ENCODE results near the gene EMC9.

EMC9 gene

DNA sequence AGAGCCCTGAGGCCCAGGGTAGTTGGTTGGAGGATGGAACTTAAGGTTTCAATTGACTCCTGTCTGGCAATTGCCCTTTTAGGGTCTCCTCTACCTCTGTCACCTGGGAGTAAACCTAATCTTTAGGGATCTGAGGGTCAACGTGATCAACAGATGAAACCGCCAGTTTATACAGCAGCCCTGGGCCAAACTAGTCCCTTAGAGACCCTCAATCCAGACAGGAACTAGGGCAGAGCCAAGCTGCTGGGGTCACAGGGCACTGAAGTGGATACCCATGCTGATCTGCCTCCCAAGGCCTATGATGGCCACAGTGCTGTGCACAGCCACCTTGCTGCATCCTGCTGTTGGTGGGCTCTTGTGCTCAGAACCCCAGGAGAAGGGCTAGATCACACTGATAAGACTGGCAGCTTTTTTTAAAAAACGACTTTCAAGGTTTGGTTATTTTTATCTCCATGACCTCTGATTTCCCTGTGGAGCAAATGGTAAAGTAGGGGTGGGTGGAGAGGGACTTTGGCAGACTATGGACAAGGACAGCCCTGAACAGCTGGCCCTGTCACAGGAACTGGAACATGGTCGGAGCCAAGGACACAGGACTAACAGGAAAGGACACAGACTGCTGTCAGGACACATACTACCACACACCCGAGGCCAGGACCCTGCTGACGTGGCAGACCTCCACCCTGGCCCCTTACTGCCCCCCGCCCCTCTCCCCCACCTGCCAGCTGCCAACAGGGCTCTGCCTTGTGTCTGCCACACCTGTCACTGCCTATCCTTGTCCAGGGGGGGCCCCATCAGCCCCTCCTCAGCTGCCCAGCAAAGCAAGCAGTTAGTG, 10.5 kb downstream of the EMC9 start:
- no peak for DNase-seq

DNA sequence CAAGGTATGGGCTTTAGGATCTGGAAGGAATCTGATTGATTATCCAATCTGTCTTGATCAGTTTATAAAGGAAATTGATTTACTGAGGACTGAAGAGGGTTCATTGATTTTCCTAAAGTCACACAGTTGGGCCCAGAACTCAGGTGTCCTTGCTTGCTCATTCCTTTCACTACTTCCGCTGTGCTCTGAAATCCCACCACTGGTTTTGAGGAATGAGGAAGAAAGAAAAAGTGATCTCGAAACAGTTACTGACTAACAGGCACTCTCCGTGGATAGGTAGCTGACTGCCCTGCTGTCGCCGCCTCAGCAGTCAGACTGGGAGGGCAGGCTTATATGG, 11.0 kb downstream of the EMC9 start, which contains the start of gene FITM1:
TSS of gene FITM1 (plus strand) at position 280 of the 337 bp plus-strand sequence. CDS start 905 bp downstream, outside the sequence.
- DNase-seq, result no peak

DNA sequence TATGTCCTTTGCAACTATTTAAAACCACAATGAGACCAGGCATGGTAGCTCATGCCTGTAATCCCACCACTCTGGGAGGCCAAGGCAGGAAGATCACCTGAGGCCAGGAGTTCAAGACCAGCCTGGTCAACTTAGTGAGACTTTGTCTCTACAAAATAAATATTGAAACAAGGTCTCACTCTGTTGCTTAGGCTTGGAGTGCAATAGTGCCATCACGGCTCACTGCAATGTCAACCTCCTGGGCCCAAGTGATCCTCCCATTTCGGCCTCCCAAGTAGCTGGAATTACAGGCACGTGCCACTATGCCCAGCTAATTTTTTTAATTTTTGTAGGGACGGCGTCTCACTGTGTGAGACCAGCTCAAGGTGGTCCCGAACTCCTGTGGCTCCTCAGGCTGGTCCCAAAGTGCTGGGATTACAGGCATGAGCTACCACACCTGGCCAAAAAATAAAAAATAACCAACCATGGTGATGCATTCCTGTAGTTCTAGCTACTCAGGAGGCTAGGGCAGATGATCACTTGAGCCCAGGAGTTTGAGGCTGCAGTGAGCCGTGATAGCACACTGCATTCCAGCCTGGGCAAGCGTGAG, 11.9 kb downstream of the EMC9 start:
- no peak for DNase-seq

DNA sequence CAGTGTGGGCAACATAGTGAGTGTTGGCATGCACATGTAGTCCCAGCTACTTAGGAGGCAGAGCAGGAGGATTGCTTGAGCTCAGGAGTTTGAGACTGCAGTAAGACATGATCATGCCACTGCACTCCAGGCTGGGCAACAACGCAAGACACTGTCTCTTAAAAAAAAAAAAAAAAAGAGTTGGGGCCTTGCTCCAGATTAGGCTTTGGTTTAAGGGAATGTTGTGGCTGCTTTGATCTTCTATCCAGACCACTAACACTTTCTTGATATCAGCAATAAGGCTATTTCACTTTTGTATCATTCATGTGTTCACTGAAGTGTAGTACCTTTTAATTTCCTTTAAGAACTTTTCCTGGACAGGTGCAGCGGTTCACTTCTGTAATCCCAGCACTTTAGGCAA, 13.7 kb downstream of the EMC9 start:
- no peak for DNase-seq

DNA sequence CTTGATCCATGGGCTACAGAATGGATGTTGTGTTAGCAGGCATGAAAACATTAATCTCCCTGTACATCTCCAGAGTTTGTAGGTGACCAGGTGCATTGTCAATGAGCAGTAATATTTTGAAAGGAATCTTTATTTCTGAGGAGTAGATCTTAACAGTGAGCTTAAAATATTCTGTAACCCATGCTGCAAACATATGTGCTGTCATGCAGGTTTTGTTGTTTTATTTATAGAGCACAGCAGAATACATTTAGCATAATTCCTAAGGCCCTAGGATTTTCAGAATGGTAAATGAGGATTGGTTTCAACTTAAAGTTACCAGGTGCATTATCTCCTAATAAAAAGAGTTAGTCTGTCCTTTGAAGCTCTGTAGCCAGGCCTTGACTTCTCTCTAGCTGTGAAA, 14.5 kb downstream of the EMC9 start:
- DNase-seq, result no peak

DNA sequence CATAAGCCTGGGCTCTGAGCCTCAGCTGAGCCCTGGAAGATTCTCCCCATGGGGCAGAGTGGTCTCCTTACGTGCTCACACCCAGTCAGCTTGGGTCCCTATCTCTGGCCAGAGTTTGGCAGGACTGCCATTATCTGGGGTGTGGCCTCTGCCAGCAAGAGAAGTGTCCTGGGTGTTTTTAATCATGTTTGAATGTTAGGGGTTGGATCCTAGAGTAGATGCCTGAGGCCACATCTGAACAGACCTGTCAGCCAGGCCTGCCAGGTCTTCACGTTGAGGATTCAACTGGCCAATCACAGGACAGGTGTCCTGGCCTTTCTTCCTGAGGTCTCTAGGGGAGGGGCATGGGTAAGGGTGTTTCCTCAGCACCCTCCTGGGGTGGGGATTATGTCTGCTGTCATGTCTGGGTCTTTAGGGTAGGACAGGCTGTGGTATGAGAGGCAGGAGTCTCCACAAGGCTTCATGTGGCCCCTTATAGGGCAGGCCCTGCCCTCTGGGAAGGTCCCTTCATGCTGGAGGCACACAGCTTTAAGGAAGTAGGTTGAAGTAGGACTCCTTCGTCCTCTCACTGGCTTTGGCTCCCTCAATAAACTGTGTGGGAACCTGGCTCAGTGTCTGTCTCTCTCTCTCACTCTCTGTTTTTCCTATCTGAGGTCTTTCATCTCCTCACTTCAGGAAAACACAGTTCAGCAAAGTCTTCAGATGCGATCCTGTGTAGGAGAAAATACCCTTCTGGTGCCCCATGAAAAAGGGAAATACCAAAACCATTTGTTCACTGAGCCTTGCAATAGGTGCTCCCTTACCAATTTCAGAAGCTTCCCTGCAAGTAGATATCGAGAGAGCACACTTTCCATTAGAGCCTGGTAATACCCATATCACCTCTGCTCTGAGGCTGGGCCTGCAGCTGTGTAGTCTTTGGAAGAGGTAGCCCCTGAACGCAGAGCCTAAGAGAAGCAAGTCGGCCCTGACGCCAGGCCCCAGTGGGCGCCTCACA, 17.7 kb downstream of the EMC9 start:
- no peak for DNase-seq

DNA sequence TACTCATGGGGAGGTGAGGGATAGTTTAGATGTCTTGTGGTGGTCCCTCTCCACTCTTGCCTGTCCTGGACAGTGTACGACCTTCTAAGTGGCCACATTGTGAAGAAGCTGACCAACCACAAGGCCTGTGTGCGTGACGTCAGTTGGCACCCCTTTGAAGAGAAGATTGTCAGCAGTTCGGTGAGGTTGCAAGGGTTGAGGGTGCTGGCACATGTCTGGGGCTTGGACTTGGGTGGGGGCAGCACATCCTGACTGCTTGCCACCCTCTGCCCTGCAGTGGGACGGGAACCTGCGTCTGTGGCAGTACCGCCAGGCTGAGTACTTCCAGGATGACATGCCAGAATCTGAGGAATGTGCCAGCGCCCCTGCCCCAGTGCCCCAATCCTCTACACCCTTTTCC, 18.5 kb downstream of the EMC9 start:
- no peak for DNase-seq

DNA sequence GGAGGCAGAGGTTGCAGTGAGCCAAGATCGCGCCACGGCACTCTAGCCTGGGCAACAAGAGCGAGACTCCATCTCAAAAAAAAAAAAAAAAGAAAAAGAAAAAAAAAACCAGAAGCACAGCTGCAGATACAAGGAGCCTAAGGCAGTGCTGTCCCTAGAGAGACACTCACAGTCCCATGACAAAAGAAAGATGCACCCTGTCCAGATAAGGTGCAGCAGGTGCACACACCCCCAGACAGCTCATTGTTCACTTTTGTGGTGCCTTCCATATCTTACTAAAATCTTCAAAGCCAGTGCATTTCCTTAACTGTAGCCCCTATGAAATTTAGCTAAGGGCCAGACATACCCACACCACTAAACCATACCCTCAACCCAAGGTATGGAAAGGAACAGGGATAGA, 19.0 kb downstream of the EMC9 start:
- DNase-seq, result no peak

DNA sequence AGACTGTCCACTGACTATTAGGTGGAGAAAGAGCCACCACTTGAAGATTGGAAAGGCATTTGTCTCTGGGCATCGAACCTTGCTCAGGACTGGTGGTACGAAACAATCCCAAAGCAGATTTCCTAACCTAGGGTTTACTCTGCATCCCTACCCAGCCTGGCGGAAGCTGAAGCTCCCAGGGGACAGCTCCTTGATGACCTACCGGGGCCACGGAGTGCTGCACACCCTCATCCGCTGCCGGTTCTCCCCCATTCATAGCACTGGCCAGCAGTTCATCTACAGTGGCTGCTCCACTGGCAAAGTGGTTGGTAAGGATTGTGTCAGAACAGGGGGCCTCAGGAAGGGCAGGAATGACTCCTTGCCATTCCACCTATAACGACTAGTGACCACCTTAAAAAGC, 20.2 kb downstream of the EMC9 start:
- no peak for DNase-seq

DNA sequence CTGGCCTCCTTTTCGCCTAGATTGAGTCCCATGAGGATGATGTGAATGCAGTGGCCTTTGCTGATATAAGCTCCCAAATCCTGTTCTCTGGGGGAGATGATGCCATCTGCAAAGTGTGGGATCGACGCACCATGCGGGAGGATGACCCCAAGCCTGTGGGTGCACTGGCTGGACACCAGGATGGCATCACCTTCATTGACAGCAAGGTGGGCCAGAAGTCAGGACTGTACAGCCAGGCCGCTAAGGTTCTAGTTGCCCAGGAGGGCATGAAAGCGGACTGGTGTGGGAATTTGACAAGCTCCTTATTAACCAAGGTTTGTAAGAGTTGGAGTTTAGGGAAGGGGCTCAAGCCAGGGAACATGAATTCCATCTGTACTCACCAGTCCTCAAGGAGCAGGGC, 21.7 kb downstream of the EMC9 start:
- DNase-seq, result no peak

DNA sequence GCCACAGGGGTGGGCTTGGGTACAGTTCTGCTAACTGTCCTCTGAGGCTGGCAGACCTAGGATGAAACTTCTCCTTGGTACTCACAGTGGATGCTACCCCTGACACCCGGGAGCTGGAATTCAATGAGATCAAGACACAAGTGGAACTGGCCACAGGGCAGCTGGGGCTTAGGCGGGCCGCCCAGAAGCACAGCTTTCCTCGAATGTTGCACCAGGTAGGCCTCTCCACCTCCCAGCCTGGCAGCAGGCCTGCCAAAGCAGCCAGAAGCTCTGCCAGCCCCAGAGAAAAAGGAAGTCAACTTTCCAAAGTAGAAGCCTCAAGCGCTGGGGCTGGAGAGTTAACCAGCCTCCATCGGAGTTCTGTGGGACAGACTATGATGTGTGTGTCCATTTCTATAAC, 24.2 kb downstream of the EMC9 start:
- DNase-seq, result no peak

DNA sequence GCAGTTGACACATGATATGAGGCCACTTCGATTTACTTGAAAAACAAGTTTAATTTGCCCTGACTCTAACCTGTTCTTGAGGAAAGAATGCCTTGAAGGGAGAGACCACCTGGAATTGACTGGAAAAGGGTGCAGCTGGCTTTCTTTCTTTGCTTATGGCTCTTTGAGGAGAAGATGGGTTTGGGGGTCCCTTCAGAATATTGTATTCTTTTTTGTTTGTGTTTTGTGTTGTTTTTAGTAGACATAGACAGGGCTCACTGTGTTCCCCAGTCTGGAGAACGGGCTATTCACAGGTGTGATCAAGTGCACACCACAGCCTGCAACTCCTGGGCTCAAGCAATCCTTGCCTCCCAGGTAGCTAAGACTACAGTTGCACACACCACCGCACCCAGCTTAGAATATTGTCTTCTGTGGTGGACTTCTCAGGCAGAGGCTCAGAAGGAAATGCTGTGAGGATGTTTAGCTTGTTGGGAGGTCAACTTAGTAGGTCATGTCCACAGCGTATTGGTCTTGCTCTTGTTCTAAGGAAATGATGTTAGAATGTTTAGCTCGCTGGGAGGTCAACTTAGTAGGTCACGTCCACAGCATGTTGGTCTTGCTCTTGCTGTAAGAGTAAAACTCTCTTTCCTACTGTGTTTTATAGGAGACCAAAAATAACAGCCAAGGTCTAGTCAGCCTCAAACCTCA, 25.1 kb downstream of the EMC9 start:
- DNase-seq, result no peak

DNA sequence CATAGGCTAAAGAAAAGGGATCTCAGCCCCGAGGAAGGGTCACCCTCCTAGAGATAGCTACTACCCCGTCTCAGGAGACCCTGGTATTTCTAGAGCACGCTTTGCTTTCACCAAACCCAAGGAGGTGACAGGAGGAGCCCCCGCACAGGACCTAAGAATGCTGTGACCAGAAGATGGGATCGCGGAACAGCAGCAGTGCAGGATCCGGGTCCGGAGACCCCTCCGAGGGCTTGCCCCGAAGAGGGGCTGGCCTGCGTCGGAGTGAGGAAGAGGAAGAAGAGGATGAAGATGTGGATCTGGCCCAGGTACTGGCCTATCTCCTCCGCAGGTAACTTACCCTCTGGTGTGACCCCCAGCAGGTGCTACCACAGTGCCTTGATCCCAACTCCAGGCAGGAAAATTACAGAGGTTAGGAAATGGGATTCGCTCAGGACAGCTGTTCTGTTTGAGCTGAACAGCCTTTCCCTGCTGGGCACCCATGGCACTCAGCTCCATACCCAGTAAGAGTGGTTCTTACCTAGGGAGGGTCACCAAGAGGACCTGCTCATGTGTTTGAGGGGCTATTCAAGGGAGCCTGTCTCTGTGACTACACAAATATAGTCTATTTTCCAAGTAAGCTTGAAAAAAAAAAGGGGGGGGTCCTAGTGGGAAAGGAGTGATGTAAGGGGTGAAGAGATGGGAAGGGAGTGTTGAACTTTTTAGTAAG, 25.8 kb downstream of the EMC9 start:
- DNase-seq, result no peak

DNA sequence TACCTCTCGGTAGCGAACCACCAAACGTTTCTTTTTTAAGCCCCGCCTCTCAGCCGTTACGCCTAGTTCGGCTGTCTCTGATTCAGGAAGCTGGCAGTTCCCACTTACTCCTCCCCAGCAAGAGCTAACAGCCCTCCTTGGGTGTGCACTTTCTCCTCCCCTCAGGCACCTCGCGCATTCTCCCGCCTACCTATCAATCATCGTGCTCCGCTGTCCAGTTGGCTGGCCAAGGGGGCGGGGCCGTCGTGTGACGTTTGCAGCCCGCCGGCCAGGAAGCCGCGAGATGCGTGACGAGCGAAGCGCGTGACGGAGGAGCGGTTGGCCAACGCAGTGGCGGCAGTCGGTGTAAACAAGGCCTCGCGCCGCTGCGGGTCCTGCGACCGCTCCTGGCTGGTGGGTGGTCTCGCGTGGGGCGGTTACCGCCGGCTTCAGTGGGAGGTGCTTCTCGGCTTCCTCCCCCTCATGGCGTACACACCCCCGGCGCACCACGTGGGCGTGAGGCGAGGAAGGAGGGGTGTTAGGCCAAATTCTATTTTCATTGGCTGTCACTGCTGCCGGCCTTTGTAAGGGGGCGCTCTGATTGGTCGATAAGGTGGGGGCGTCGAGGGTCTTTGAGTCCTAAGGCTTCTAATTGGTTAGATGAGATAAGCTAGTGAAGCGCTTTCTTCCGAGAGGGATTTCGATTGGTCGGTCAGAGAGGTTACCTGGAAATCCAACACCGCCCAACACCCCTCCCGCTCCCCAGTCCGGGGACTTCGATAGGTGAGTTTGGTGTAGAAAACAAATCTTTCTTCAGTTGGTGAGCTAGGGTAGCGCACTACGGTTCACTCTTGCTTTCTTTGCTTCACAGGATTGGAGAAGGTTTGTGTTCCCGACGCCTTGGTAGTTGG, 26.6 kb downstream of the EMC9 start, which contains the start of the genes DCAF11 and NRL:
TSS of gene DCAF11 (plus strand) at position 246 of the 890 bp plus-strand sequence. CDS start 818 bp downstream, outside the sequence.
TSS of gene NRL (minus strand) at position 418 of the 890 bp plus-strand sequence. CDS start 32,101 bp downstream, outside the sequence.
- DNase-seq, result peak; percentile 99

DNA sequence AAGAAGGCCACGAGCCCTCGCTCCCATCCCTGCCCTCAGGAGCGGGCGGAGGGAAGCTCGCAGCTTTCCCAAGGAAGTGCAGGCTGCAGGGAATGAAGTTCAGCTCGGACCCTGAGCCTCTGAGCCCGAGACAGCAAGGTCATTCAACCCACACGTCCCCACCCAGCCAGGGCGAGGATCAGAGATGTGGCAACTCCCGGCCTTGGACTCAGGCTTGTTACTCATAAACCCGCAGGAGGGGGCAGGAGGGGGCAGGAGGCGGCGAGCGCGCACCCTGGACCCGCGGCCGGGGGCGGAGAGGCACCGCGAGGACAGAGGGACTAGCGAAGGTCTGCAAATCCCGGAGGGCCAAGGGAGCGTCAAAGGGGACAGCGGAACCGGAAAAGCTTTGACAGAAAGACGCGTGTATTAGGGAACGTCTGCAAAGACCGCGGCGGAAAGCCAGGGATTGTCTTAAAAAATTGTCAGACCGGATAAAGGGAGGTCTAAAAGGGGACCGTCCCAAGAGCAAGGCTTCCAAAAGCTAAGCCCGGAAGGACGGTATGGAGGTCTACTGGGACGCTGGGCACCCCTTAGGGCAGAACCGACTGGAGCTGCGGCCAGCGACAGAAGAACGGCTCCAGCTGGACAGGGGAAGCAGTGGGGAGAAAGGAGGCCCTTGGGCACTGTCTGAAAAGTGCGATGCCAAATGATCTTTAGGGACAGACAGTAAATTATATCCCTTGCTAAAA, 27.4 kb downstream of the EMC9 start:
- peak; percentile 92 for DNase-seq

DNA sequence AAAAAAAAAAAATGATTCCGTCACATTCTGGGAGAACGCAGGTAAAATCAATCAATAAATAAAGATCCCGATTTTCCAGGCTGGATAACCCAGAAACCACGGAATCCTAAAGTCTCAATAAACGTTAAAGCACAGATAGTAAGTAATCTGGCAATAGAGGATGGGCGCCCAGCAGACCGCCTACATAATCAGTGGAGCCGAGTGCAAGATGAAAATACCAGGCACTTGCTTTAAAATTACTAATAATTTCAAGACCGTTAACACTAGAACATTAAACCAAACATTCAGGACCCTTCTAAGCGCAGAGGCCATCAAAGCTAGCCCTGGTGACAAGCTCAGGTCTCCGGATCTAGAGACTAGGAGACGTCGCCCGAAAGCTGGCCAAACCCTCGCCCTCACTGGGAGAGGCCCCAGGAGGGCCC, 28.0 kb downstream of the EMC9 start:
- DNase-seq, result no peak

DNA sequence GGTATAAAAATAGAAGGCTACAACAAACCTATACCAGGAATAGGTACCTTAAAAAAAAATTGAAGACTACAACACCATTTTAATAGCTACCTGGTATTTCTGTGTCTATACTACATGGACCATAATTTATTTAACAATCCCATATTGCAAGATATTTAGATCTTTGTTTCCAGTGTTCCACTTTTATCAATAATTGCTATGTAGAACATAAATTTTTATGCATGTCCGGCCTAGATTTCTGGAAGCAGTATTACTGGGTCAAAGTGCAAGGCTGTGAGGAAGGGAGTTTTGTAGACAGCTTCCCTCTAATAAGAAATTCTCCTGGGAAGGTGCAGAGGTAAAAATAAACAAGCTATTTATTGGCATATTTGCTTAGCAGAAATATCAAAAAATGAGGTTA, 30.9 kb downstream of the EMC9 start:
- no peak for DNase-seq

DNA sequence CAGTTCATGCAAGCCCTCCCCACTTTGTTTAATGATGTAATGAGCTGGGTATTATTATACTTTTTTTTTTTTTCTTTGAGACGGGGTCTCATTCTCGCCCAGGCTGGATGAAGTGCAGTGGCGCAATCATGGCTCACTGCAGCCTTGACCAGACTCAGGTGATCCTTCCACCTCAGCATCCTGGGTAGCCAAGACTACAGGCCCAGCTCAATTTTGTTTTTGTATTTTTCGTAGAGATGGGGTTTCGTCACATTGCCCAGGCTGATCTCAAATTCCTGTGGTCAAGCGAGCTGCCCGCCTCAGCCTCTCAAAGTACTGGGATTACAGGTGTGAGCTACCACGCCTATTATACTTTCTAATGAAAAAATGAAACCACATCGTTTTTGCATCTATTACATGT, 31.3 kb downstream of the EMC9 start:
- no peak for DNase-seq

DNA sequence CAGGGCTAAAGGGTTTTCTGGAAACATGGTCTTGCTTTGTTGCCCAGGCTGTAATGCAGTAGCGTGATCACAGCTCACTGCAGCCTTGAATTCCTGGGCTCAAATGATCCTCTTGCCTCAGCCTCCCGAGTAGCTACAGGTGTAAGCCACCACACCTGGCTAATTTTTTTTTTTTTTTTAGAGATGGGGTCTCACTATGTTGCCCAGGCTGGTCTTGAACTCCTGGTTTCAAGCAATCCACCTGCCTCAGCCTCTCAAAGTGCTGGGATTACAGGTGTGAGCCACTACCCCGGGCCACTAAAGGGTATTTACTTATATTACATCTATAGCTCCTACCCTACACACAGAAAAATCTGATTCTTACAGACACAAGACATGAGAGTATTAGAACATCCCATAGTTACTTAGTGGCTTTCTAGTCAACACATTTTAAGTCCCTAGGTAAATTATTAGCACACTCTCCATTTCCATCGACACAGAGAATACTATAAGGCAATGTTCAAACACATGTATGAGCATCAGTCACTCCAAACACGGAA, 33.0 kb downstream of the EMC9 start:
- no peak for DNase-seq
